H9 (cell line): Measurements from ENCODE around the gene BACH1. TPM values are rescaled to one million over a fixed set of nuclear protein-coding genes. Genes with fewer than 3 reads are reported as not detected.

Experiments
- DNase-seq: peaks from one replicate; pipeline ENCODE4 v3.0.0-alpha.2; 2017
- H2AFZ ChIP-seq: one replicate; pipeline ENCODE4 v1.6.1; 2013; ENCODE audit warnings: mild to moderate bottlenecking, low read length, control low read depth, moderate library complexity
- H2AK5ac ChIP-seq: 2 replicates; pipeline ENCODE4 v1.6.1; 2013; ENCODE audit warnings: low read length, control low read depth, mixed read lengths; ENCODE audit not compliant: insufficient read length
- H2BK120ac ChIP-seq: one replicate; pipeline ENCODE4 v1.6.1; 2013; ENCODE audit warnings: low read depth, mild to moderate bottlenecking, low read length, control low read depth, inconsistent platforms; ENCODE audit not compliant: poor library complexity, severe bottlenecking
- H2BK12ac ChIP-seq: 2 replicates; pipeline ENCODE4 v1.6.1; 2013; ENCODE audit warnings: low read length, control low read depth, mixed read lengths, low read depth; ENCODE audit not compliant: insufficient read length
- H2BK15ac ChIP-seq: 2 replicates; pipeline ENCODE4 v1.6.1; 2013; ENCODE audit warnings: low read depth, low read length, control low read depth
- H2BK20ac ChIP-seq: one replicate; pipeline ENCODE4 v1.6.1; 2013; ENCODE audit warnings: low read depth, mild to moderate bottlenecking, low read length, control low read depth, inconsistent platforms; ENCODE audit not compliant: poor library complexity, severe bottlenecking
- H2BK5ac ChIP-seq: 2 replicates; pipeline ENCODE4 v1.6.1; 2013; ENCODE audit warnings: low read length, control low read depth, mixed read lengths; ENCODE audit not compliant: insufficient read length
- H3K14ac ChIP-seq: 2 replicates; pipeline ENCODE4 v1.6.1; 2013; ENCODE audit warnings: low read length, control low read depth; ENCODE audit not compliant: insufficient read depth
- H3K18ac ChIP-seq: 2 replicates; pipeline ENCODE4 v1.6.1; 2013; ENCODE audit warnings: low read depth, mild to moderate bottlenecking, mixed read lengths, low read length, control low read depth; ENCODE audit not compliant: insufficient read length
- H3K23ac ChIP-seq: 2 replicates; pipeline ENCODE4 v1.6.1; 2013; ENCODE audit warnings: low read length, control low read depth, mixed read lengths, low read depth; ENCODE audit not compliant: insufficient read length
- H3K23me2 ChIP-seq: 2 replicates; pipeline ENCODE4 v1.6.1; 2013; ENCODE audit warnings: low read depth, mild to moderate bottlenecking, mixed read lengths, low read length, control low read depth; ENCODE audit not compliant: insufficient read length, poor library complexity, severe bottlenecking
- H3K27ac ChIP-seq: 2 replicates; pipeline ENCODE4 v1.5.1; 2013; ENCODE audit warnings: low read length, control low read depth, mixed read lengths, low read depth; ENCODE audit not compliant: insufficient read length
- H3K27me3 ChIP-seq: 2 replicates; pipeline ENCODE4 v1.6.1; 2013; ENCODE audit warnings: low read length, control low read depth, inconsistent platforms; ENCODE audit not compliant: insufficient read depth
- H3K4ac ChIP-seq: 2 replicates; pipeline ENCODE4 v1.6.1; 2013; ENCODE audit warnings: low read depth, mild to moderate bottlenecking, control low read depth, inconsistent platforms, low read length, moderate library complexity
- H3K4me1 ChIP-seq: 2 replicates; pipeline ENCODE4 v1.6.1; 2013; ENCODE audit warnings: low read length, control low read depth, inconsistent platforms; ENCODE audit not compliant: insufficient read depth
- H3K4me2 ChIP-seq: 2 replicates; pipeline ENCODE4 v1.6.1; 2013; ENCODE audit warnings: low read length, control low read depth, mixed read lengths; ENCODE audit not compliant: insufficient read length, insufficient read depth
- H3K56ac ChIP-seq: 2 replicates; pipeline ENCODE4 v1.6.1; 2013; ENCODE audit warnings: low read depth, mild to moderate bottlenecking, mixed read lengths, low read length, control low read depth; ENCODE audit not compliant: insufficient read length
- H3K79me1 ChIP-seq: 2 replicates; pipeline ENCODE4 v1.6.1; 2013; ENCODE audit warnings: low read depth, mild to moderate bottlenecking, moderate library complexity, low read length, control low read depth, inconsistent platforms; ENCODE audit not compliant: insufficient read depth, poor library complexity, severe bottlenecking
- H3K79me2 ChIP-seq: 2 replicates; pipeline ENCODE4 v1.6.1; 2013; ENCODE audit warnings: low read length, control low read depth, inconsistent platforms; ENCODE audit not compliant: insufficient read depth
- H3K9ac ChIP-seq: 2 replicates; pipeline ENCODE4 v1.6.1; 2013; ENCODE audit warnings: low read length, control low read depth, mixed read lengths; ENCODE audit not compliant: insufficient read length; ENCODE audit errors: extremely low read depth
- H3K9me3 ChIP-seq: one replicate; pipeline ENCODE4 v1.6.1; 2013; ENCODE audit warnings: low read depth, low read length, inconsistent platforms; ENCODE audit not compliant: control insufficient read depth
- H3T11ph ChIP-seq: one replicate; pipeline ENCODE4 v1.6.1; 2013; ENCODE audit warnings: mild to moderate bottlenecking, low read length, control low read depth, inconsistent platforms
- H4K20me1 ChIP-seq: one replicate; pipeline ENCODE4 v1.6.1; 2013; ENCODE audit not compliant: control insufficient read depth, insufficient read length, insufficient read depth
- H4K5ac ChIP-seq: 2 replicates; pipeline ENCODE4 v1.6.1; 2013; ENCODE audit warnings: low read depth, mild to moderate bottlenecking, mixed read lengths, low read length, control low read depth; ENCODE audit not compliant: insufficient read length
- H4K8ac ChIP-seq: replicated peaks from 2 replicates; pipeline ENCODE4 v1.6.1; 2013; ENCODE audit warnings: low read length, control low read depth, mixed read lengths, low read depth; ENCODE audit not compliant: insufficient read length
- H4K91ac ChIP-seq: 2 replicates; pipeline ENCODE4 v1.6.1; 2013; ENCODE audit warnings: low read depth, mild to moderate bottlenecking, moderate library complexity, mixed read lengths, low read length, control low read depth; ENCODE audit not compliant: insufficient read length
- H3K27ac Mint-ChIP-seq, 3 experiments: 2 replicates in 2 of 3; 3 replicates in 1 of 3; pipeline ENCODE4 v1.8.0; 2020 to 2021; ENCODE audit warnings: mixed read lengths in 3 of 3, mild to moderate bottlenecking in 1 of 3, moderate library complexity in 1 of 3
- H3K27me3 Mint-ChIP-seq: 2 replicates; pipeline ENCODE4 v1.8.0; 2021; ENCODE audit warnings: low read depth, mild to moderate bottlenecking, moderate library complexity, mixed read lengths
- H3K36me3 Mint-ChIP-seq, 3 experiments: 2 replicates in 2 of 3; 3 replicates in 1 of 3; pipeline ENCODE4 v1.8.0; 2020 to 2021; ENCODE audit warnings: low read depth in 3 of 3, mixed read lengths in 3 of 3; ENCODE audit not compliant: insufficient read depth in 1 of 3
- H3K4me1 Mint-ChIP-seq, 2 experiments: 2 replicates each; pipeline ENCODE4 v1.8.0; 2020; ENCODE audit warnings: mixed read lengths in 2 of 2
- H3K4me3 Mint-ChIP-seq, 2 experiments: 2 replicates in 1 of 2; 3 replicates in 1 of 2; pipeline ENCODE4 v1.8.0; 2020 to 2021; ENCODE audit warnings: mild to moderate bottlenecking in 2 of 2, mixed read lengths in 2 of 2, moderate library complexity in 1 of 2
- H3K9me3 Mint-ChIP-seq, 2 experiments: 2 replicates in 1 of 2; 3 replicates in 1 of 2; pipeline ENCODE4 v1.8.0; 2020; ENCODE audit warnings: mild to moderate bottlenecking in 2 of 2, mixed read lengths in 2 of 2, moderate library complexity in 1 of 2
- WGBS: extraction: QIAGEN DNeasy Blood & Tissue Kit; methylation state at CpG from one replicate; pipeline ENCODE4 v1.1.7; 2013; ENCODE audit warnings: missing lambda C conversion rate, low lambda C conversion rate, mixed read lengths; ENCODE audit not compliant: insufficient read length; ENCODE audit errors: extremely low coverage; 5-methylcytosine and 5-hydroxymethylcytosine counted together
- total RNA-seq: library from RNA; stranded (reverse); gene quantifications from 2 replicates; pipeline ENCODE4 v1.2.1, GENCODE V29; 2021
- TF ChIP-seq, protein P1 (sequence below): fragments of 200-600 bp; sonication (generic); conservative IDR thresholded peaks from 3 replicates; pipeline ENCODE4 v1.8.0; 2021; ENCODE audit warnings: antibody characterized with exemption, mild to moderate bottlenecking

Gene BACH1
- total RNA-seq, 1 experiment from 2014 or later: 42.4 TPM

DNA sequence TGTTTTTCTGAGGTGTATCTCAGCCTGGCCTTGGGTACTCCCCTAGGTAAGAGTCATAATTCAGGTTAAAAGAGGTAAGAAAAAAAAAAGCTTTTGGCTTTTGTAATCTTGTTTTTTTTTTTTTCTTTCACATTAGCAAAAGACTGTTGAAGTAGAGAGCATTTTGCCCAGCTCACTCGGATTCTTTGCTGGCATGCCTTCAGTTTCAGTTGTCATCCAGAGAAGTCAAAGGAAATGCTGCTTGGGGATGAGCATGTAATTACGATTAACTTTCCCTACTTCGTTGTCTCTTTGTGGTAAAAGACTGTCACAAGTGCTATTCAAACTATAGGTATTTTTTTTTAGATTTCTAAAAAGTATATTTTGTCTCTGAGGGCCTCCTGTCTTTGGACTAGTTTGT lies 6.3 kb downstream of the BACH1 start:
- Histone ChIP-seq H3K9ac (no peak overlapping the region), H3K4me2 (no peak overlapping the region)
- H3K27ac Mint-ChIP-seq: no peak overlapping the region

More for the DNA sequence above, 6.3 kb downstream of the BACH1 start:
- H3K4me3 Mint-ChIP-seq: no peak overlapping the region
- TF ChIP-seq, protein P1, sequence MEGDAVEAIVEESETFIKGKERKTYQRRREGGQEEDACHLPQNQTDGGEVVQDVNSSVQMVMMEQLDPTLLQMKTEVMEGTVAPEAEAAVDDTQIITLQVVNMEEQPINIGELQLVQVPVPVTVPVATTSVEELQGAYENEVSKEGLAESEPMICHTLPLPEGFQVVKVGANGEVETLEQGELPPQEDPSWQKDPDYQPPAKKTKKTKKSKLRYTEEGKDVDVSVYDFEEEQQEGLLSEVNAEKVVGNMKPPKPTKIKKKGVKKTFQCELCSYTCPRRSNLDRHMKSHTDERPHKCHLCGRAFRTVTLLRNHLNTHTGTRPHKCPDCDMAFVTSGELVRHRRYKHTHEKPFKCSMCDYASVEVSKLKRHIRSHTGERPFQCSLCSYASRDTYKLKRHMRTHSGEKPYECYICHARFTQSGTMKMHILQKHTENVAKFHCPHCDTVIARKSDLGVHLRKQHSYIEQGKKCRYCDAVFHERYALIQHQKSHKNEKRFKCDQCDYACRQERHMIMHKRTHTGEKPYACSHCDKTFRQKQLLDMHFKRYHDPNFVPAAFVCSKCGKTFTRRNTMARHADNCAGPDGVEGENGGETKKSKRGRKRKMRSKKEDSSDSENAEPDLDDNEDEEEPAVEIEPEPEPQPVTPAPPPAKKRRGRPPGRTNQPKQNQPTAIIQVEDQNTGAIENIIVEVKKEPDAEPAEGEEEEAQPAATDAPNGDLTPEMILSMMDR: no peak
- Histone ChIP-seq H3K79me1 (no peaks in the 10 kb centered on the region), H3K27me3 (no peaks in the 10 kb centered on the region), H3K27ac (no peak overlapping the region), H3K9me3 (no peaks in the 10 kb centered on the region), H2AK5ac (no peak overlapping the region), H4K5ac (no peak overlapping the region), H4K20me1 (no peaks in the 10 kb centered on the region), H2BK15ac (no peak overlapping the region), H3K79me2 (peaks cover 43% of the 10 kb centered on the region; the same call in 1 of the 2 replicates), H2BK5ac (no peak overlapping the region), H3K4me1 (peaks cover 8% of the 10 kb centered on the region; the same call in 1 of the 2 replicates), H3T11ph (no peak overlapping the region), H3K4ac (no peak overlapping the region), H4K91ac (no peak overlapping the region), H2AFZ (no peak overlapping the region), H3K23ac (no peak overlapping the region), H3K14ac (no peak overlapping the region), H2BK12ac (no peak overlapping the region), H3K18ac (no peak overlapping the region), H2BK20ac (no peak overlapping the region), H3K23me2 (peaks cover 5% of the 10 kb centered on the region), H4K8ac (no peak overlapping the region), H3K56ac (no peak overlapping the region), H2BK120ac (no peak overlapping the region)
- H3K27me3 Mint-ChIP-seq: no peaks in the 10 kb centered on the region
- no peaks in the 10 kb centered on the region for H3K9me3 Mint-ChIP-seq
- H3K36me3 Mint-ChIP-seq: peaks cover 0 to 1% (median 0%) of the 10 kb centered on the region in 3 experiments; a peak in 1 of 7 replicates
- H3K4me1 Mint-ChIP-seq: peaks cover 41 to 48% of the 10 kb centered on the region in 2 experiments
- no CpG with 5 or more reads among the region's 3 CpGs for WGBS
- no peak for DNase-seq
